AG08396 (cell line): ENCODE data around the gene MYO5B.
"Not testable (repeated sequence)": the region's sequence is repeated elsewhere in the genome, so short reads cannot be mapped to it uniquely, and the experiment has no call there.

Experiments
- DNase-seq: peaks from one replicate; pipeline ENCODE4 v3.0.0; 2012; ENCODE audit warnings: low spot score, mixed read lengths

Gene MYO5B

GRCh38 chr18:49917742-49918141 is 277.2 kb downstream of the MYO5B start:
- DNase-seq = no peak

DNA sequence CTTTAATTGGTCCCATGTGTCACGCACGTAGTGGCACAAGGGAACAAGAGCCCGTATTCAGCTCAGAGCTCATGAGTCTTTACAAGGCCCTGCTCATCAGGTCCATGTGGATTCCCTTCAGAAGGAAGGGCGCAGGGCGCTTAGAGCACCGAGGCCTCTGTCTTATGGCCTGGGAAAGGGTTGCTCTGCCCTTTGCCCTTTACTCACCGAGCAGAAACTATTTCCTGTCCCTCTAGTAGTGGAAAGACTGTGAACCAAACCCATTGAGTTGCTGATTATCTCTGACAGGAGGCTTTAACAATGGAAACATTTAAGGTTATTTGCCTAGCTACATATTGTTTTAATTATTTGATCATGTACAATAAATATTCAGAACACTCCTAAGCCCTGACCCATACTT is 279.6 kb downstream of the MYO5B start:
- no peak for DNase-seq

GRCh38 chr18:49913221-49913620 is 281.7 kb downstream of the MYO5B start:
- DNase-seq = no peak

- DNase-seq = no peak
These were observed 283.5 kb downstream of the MYO5B start for GRCh38 chr18:49911427-49911826.

DNA sequence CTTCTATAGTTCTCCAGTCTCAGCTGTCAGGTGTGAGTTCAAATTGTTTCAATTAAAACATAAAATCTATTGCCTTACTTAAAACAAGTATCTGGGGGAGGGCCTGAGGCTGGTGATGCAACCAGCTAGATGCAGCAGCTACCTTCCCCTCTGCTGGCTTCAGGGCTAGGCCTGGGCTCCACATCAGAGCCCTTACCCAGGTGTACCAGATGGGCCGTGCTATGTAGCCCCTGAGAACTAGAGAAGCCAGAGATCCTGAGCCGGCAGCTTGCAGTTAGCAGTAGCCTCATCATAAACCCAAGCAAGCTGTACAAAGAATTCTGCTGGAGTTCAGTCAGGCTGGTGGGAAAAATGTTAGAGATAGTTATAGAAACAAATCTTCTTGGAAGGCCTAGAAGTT is 284.0 kb downstream of the MYO5B start:
- DNase-seq = no peak

DNA sequence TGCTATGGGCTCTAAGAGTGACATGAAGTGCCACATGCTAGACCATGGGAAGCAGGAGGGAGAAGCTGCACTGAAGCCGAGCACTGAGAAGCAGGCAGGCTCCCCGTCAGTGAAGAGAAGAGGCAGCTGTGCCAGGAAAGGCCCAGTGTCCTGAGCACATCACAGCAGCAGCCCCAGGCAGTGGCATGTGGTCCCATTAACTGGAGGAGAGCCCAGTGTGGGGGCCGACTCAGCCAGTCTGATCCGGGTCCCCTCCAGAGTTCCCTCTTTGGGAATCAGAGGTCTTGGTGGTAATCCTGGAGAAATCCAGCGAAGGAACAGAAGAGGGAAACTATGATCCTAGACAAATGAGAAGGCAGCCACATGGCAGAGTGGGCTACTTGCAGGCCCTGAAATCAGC is 284.9 kb downstream of the MYO5B start:
- DNase-seq = no peak

- no peak for DNase-seq
These were observed 287.5 kb downstream of the MYO5B start for GRCh38 chr18:49907346-49907929.

GRCh38 chr18:49905771-49906170 is 289.2 kb downstream of the MYO5B start:
- DNase-seq = no peak

- DNase-seq = no peak
These were observed 289.9 kb downstream of the MYO5B start for GRCh38 chr18:49904871-49905555.

DNA sequence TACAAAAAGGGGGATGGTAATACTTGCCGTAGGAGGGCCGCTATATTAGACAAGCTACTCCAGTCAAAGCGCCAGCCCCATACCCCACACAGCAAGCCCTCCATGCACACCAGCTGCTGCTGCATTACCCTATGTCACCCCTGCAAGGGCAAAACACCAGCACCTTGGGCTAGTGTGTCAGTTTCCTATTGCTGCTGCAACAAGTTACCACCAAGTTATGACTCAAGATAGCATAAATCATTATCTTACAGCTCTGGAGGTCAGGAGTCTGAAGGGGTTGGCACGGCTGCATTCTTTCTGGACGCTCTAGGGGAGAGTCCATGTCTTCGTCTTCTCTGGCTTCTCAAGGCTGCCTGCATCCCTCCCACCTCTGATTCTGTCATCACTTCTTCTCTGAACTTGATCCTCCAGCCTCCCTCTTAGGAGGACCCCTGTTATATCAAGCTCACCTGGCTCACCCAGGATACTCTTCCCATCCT is 293.0 kb downstream of the MYO5B start:
- DNase-seq = no peak

- DNase-seq = no peak
These were observed 295.2 kb downstream of the MYO5B start for GRCh38 chr18:49899657-49900330.

- DNase-seq = peak; percentile 47
These were observed 296.5 kb downstream of the MYO5B start for GRCh38 chr18:49898421-49898820.

GRCh38 chr18:49894517-49895226 is 300.3 kb downstream of the MYO5B start:
- DNase-seq = no peak

DNA sequence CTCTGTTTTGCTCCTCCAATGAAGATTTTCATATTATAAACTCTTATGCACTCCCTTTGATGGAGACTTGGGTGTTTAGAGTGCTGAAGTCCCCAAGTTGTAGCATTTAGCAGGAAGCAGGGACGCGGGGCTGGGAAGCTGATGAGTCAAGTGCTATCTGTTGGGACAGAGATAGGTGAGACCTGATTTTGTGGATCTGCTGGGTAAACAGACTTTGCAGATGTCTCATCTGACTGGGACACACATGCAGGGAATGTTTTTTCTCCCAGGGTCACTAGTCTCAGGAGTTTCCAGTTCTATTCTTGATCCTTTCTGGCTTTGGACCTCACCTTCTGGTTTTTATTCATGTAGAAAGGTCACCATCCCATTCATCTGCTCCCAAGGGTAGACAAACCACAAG is 301.9 kb downstream of the MYO5B start:
- DNase-seq = no peak

GRCh38 chr18:49892148-49892924 is 302.6 kb downstream of the MYO5B start:
- no peak for DNase-seq

- DNase-seq = no peak
These were observed 304.9 kb downstream of the MYO5B start for GRCh38 chr18:49890041-49890440.

DNA sequence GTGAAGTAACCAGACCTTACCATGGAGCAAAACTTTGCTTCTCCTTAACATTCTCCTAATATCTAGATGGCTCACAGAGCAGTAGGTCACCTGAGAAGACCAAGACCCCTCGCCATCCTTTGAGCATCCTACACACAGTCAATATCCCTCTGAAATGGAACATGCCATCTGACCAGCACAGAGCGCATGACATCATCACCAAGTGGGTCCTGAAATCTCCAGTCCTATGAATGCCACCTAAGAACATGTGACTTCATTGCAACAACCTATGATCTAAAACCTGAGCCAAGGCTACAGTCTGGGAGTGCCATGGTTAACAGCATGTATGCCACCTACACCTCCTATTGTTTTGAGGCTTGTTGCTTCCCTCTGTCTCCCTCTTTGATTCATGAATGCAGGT is 305.4 kb downstream of the MYO5B start:
- not testable (repeated sequence) for DNase-seq

GRCh38 chr18:49886891-49887764 is 307.8 kb downstream of the MYO5B start:
- DNase-seq = no peak

DNA sequence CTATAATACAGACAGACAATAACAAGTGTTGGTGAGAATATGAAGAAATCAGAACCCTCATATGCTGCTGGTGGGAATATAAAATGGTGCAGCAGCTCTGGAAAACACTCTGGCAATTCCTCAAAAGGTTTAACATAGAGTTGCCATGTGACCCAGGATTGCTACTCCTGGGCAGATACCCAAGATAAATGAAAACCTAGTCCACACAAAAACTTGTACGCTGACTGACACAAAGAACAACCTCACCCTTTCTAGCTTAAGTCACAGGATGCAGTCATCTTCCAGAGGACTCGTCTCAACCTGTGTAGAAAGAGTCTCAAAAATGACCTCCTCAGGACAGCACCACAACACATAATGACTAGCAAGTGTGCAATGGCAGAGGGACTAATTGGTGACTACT is 310.0 kb downstream of the MYO5B start:
- DNase-seq = no peak

DNA sequence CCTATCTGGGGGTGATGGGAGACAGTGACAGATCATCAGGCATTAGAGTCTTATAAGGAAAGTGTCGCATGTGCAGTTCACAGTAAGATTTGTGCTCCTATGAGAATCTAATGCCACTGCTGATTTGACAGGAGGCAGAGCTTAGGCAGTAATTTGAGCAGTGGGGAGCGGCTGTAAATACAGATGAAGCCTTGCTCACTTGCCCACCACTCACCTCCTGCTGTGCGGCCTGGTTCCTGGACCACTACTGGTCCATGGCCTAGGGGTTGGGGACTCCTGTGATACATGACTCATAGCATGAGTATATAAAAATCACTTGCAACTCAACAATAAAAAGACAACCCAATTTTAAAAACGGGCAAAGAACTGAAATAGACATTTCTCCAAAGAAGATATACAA is 310.5 kb downstream of the MYO5B start:
- no peak for DNase-seq

DNA sequence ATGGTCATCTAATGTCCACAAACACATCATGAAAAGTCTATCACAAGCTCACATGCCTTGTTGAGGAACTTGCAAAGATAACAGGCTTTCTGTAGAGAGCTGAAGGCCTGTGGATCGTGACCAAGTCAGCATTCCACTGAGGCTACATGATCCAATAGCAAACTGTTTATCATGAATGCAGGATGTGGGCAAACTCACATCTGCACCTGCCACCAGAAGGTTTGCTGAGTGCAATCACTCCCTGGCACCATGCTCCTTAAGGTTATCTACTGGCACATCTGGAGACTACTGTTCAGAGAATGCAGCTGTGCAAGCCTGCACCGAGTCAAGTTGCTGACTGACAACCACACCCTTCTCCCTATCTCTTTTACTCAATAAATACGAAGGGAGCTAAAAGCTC is 314.3 kb downstream of the MYO5B start:
- no peak for DNase-seq
